D721Med (cell line): Measurements from ENCODE around the gene ABHD17A.

Experiments
- DNase-seq: peaks from one replicate; pipeline ENCODE4 v3.0.0; 2011; ENCODE audit warnings: low spot score; ENCODE audit not compliant: insufficient read length
- FAIRE-seq: peaks from 2 replicates; lab custom pipeline; 2011; peaks lifted over from hg19 to GRCh38; lab: Jason Lieb, UNC
- TF ChIP-seq, protein P1 (sequence below): IDR thresholded peaks from 2 replicates; pipeline ENCODE4 v1.5.1; 2012; ENCODE audit warnings: mild to moderate bottlenecking, control low read depth; ENCODE audit not compliant: insufficient read depth; ENCODE audit errors: missing control alignments

Gene ABHD17A

DNA sequence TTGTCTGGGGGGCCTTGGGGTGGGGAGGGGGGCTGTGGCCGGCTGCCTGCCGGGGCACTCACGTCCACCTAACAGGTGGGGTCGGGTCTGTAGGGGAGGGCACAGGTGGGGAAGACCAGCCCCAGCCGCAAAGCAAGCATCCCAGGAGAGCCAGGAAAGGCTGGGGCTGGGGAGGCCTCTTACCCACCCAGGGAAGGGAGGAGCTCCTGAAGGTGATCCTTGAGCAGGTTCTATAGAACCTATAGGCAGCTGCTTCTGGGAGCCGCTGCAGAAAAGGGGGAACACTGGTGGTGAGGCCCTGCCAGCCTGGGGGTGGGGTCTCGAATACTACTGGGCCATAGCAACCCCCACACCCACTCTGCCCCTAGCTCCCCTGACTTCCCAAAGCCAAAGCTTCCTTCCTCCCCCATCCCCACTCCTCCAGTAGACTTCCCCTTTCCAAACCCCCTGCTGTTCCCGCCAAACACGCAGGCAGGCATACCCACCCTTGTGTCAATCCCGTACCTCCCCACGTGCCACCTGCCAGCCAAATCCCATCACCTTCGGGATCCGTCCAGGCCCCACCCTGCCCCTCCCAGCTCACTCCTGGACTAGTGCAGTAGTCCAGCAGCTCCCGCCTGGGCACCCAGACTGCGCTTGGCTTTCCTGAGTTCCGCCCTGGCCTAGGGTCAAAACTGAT, 27.5 kb downstream of the ABHD17A start:
- TF ChIP-seq, protein P1, sequence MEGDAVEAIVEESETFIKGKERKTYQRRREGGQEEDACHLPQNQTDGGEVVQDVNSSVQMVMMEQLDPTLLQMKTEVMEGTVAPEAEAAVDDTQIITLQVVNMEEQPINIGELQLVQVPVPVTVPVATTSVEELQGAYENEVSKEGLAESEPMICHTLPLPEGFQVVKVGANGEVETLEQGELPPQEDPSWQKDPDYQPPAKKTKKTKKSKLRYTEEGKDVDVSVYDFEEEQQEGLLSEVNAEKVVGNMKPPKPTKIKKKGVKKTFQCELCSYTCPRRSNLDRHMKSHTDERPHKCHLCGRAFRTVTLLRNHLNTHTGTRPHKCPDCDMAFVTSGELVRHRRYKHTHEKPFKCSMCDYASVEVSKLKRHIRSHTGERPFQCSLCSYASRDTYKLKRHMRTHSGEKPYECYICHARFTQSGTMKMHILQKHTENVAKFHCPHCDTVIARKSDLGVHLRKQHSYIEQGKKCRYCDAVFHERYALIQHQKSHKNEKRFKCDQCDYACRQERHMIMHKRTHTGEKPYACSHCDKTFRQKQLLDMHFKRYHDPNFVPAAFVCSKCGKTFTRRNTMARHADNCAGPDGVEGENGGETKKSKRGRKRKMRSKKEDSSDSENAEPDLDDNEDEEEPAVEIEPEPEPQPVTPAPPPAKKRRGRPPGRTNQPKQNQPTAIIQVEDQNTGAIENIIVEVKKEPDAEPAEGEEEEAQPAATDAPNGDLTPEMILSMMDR: no peak
- no peak for DNase-seq
- FAIRE-seq: no peak

DNA sequence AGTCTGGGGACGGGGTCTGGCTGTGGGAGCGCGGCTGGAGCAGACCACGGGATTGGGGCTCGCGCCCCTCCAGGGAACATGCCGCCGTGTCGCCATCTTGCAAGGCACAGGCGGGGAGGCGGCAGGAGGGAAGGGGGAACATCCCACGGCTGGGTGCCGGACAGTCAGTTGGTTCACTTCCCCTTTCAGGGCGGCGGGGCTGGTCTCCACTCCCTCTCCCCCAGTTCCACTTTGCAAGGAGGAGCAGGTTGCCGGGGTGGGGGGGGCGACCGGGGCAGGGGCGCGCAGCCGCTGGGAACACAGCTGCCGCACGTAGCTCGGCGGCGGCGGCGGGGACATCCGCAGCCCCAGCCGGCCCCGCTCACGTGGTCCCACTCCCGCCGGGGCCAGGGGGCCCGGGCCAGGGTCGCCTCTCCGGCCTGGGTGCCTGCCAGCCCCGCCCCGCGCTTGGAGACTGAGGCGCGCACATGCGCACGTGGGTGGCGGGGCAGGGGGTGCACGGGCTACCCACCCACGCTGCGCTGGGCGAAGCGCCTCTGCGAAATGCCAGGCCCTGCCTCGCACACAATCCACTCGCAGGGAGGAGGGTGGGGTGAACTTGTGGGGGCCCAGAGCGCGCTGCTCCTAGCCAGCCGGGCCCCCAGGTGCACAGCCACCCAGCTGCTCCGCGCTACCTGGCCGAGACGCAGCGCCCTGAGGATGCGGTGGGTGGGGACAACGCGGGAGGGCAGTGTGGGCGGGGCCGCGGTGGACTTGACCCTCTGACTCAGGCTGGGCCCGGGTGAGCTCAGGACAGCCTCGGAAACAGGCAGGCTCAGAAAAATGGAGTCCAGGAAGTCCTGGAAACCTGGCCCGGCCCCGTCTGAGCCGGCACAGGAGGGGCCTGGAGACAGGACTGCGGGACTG, 28.3 kb downstream of the ABHD17A start:
- TF ChIP-seq, protein P1: no peak
- DNase-seq (no peak), FAIRE-seq (no peak)

GRCh38 chr19:1856345-1856697, 29.0 kb downstream of the ABHD17A start:
- TF ChIP-seq, protein P1: no peak
- DNase-seq (no peak), FAIRE-seq (no peak)

GRCh38 chr19:1855828-1856255, 29.5 kb downstream of the ABHD17A start:
- DNase-seq (no peak), FAIRE-seq (no peak)
- TF ChIP-seq, protein P1: no peak

DNA sequence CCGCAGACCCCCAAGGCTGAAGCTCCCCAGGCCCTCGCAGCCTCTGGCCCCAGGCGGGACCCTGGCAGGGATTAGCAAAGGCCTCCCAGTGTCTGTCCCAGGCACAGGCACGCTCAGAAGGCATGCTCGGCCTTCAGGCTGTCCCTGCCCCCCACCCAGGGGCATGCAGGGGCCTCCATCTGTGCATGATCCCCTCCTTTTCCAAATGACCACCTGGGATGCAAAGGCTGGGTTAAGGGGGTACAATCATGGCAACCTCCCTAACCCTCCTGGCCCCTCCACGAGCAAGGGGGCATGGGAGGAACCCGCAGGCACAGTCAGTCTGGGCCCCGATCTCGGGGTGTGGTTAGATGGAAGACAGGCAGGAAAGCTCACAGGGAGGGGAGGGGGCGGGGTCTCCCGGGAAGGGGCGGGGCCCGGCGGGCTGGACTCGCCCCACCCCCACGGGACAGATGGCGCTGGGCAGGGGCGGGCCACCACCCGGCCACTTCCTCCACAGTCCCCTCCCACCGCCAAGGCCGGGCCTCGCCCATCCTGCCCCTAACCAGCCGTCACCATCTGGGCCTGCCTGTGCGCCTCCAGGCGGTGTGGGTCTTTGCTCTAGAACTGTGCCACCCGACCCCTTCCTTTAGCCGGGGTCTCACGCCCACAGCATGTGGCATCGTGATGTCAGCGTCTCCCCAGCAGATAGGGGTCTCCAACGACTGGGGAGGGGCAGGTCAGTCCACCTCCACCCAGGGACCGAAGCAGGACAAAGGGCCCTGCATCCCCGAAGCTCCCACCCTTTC, 30.1 kb downstream of the ABHD17A start:
- TF ChIP-seq, protein P1: no peak
- FAIRE-seq (no peak), DNase-seq (peak; percentile 98)

GRCh38 chr19:1854542-1855039, 30.7 kb downstream of the ABHD17A start:
- DNase-seq (no peak), FAIRE-seq (no peak)
- TF ChIP-seq, protein P1: no peak
